Parathyroid adenoma (tissue), 2 donors: Measurements from ENCODE around the gene OSGEP.

Source experiments
- H2AFZ ChIP-seq: fragments of 300-600 bp; sonication (generic); one replicate; pipeline ENCODE4 v1.7.0; 2017; ENCODE audit warnings: antibody characterized with exemption, mild to moderate bottlenecking
- H3K27ac ChIP-seq: fragments of 300-600 bp; sonication (generic); one replicate; pipeline ENCODE4 v1.7.0; 2017
- H3K27me3 ChIP-seq: fragments of 300-600 bp; sonication (generic); one replicate; pipeline ENCODE4 v1.7.0; 2017; ENCODE audit warnings: low read length; ENCODE audit not compliant: control insufficient read depth, insufficient read depth
- H3K36me3 ChIP-seq: fragments of 300-600 bp; sonication (generic); one replicate; pipeline ENCODE4 v1.7.0; 2017; ENCODE audit warnings: low read length; ENCODE audit not compliant: control insufficient read depth, insufficient read depth
- H3K4me1 ChIP-seq: fragments of 300-600 bp; sonication (generic); one replicate; pipeline ENCODE4 v1.7.0; 2017; ENCODE audit warnings: control low read depth
- H3K4me2 ChIP-seq: fragments of 300-600 bp; sonication (generic); one replicate; pipeline ENCODE4 v1.7.0; 2017; ENCODE audit warnings: low read length
- H3K4me3 ChIP-seq: fragments of 300-600 bp; sonication (generic); one replicate; pipeline ENCODE4 v1.7.0; 2017; ENCODE audit warnings: low read depth, low read length
- H3K79me2 ChIP-seq: fragments of 300-600 bp; sonication (generic); one replicate; pipeline ENCODE4 v1.7.0; 2017; ENCODE audit warnings: control low read depth
- H3K9ac ChIP-seq: fragments of 300-600 bp; sonication (generic); one replicate; pipeline ENCODE4 v1.7.0; 2017; ENCODE audit warnings: mild to moderate bottlenecking
- H3K9me3 ChIP-seq: fragments of 300-600 bp; sonication (generic); one replicate; pipeline ENCODE4 v1.7.0; 2017; ENCODE audit warnings: low read length; ENCODE audit not compliant: control insufficient read depth
- TF ChIP-seq, protein P1 (sequence below): fragments of 300-600 bp; sonication (generic); IDR thresholded peaks from one replicate; pipeline ENCODE4 v1.7.0; 2017; ENCODE audit warnings: antibody characterized with exemption, mild to moderate bottlenecking
- donor health status: primary hyperparathyroidism.

Gene OSGEP

DNA sequence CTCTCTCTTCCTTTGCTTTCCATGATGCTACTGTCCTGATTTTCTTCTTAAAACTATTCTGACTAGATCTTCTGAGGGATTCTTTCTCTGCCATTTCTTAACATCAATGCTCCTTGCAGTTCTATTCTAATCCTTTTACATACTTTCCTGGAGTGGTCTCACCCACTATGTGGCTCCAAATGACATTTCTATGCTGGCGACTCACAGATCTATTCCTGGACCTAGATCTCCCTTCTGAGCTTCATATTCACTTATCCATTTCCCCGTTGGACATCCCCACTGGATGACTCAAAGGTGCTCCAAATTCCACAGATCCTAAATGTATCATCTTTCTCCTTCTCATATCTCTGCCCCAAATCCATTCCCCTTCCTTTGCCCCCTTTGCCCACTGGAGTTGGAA is 45.4 kb downstream of the OSGEP start:
- Histone ChIP-seq H3K9ac (no peak overlapping the region), H2AFZ (no peak overlapping the region), H3K4me3 (no peak overlapping the region), H3K36me3 (no peaks in the 10 kb centered on the region), H3K9me3 (no peaks in the 10 kb centered on the region), H3K27me3 (no peaks in the 10 kb centered on the region), H3K27ac (no peak overlapping the region), H3K4me2 (no peak overlapping the region), H3K4me1 (peaks cover 6% of the 10 kb centered on the region), H3K79me2 (no peaks in the 10 kb centered on the region)
- TF ChIP-seq, protein P1, sequence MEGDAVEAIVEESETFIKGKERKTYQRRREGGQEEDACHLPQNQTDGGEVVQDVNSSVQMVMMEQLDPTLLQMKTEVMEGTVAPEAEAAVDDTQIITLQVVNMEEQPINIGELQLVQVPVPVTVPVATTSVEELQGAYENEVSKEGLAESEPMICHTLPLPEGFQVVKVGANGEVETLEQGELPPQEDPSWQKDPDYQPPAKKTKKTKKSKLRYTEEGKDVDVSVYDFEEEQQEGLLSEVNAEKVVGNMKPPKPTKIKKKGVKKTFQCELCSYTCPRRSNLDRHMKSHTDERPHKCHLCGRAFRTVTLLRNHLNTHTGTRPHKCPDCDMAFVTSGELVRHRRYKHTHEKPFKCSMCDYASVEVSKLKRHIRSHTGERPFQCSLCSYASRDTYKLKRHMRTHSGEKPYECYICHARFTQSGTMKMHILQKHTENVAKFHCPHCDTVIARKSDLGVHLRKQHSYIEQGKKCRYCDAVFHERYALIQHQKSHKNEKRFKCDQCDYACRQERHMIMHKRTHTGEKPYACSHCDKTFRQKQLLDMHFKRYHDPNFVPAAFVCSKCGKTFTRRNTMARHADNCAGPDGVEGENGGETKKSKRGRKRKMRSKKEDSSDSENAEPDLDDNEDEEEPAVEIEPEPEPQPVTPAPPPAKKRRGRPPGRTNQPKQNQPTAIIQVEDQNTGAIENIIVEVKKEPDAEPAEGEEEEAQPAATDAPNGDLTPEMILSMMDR, result no peak

DNA sequence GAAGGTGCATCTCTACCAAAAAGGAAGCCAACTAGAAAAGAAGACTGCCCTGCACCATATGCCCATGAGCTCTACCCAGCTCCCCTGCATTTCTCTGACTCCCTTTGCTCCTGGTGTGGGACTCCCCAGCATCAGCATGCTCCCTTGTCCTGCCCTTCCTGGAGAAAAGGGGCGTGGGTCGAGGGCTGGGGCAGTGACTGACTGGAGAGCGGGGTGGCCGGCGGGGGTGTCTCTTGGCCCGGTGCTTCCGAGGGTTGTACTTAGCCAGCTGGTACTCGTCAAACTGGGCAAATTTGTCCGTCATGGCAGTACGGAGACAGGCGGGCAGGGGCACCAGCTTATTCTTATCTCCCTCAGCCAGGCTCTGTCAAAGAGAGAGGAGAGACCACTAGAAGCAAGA is 51.1 kb downstream of the OSGEP start:
- H3K9ac ChIP-seq, result no peak overlapping the region
- no peaks in the 10 kb centered on the region for H3K27me3 ChIP-seq
- H3K4me1 ChIP-seq, result no peaks in the 10 kb centered on the region
- H3K36me3 ChIP-seq, result no peaks in the 10 kb centered on the region
- H3K79me2 ChIP-seq, result no peaks in the 10 kb centered on the region
- TF ChIP-seq, protein P1, result no peak
- no peak overlapping the region for H3K4me3 ChIP-seq
- no peak overlapping the region for H2AFZ ChIP-seq
- no peaks in the 10 kb centered on the region for H3K9me3 ChIP-seq
- H3K27ac ChIP-seq, result no peak overlapping the region
- H3K4me2 ChIP-seq, result no peak overlapping the region

GRCh38 chr14:20400965-20401593 is 53.5 kb downstream of the OSGEP start:
- no peaks in the 10 kb centered on the region for H3K9me3 ChIP-seq
- no peak overlapping the region for H3K27ac ChIP-seq
- no peaks in the 10 kb centered on the region for H3K4me1 ChIP-seq
- no peak overlapping the region for H2AFZ ChIP-seq
- no peaks in the 10 kb centered on the region for H3K79me2 ChIP-seq
- TF ChIP-seq, protein P1, result no peak
- H3K4me3 ChIP-seq, result no peak overlapping the region
- no peaks in the 10 kb centered on the region for H3K27me3 ChIP-seq
- H3K4me2 ChIP-seq, result no peak overlapping the region
- H3K36me3 ChIP-seq, result no peaks in the 10 kb centered on the region
- no peak overlapping the region for H3K9ac ChIP-seq

DNA sequence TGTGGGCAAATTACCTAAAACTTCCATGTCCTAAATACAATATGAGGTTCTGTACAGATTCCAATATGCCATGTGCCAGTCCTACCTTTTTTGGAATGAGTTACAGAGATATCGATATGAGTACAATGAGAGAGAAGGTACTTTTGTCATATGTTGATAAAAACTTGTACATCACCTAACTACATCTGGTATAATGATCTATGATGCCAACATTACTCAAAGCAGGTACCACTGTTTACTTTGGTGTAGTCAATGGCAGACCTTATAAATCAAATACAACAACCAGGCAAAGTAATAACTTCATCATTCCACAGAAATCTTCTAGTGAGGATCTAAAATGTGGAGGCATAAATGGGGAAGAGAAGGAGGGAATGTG is 54.0 kb downstream of the OSGEP start:
- Histone ChIP-seq H2AFZ (no peak overlapping the region), H3K4me2 (no peak overlapping the region), H3K27ac (no peak overlapping the region), H3K9ac (no peak overlapping the region), H3K79me2 (no peaks in the 10 kb centered on the region), H3K27me3 (no peaks in the 10 kb centered on the region), H3K4me1 (no peaks in the 10 kb centered on the region), H3K9me3 (no peaks in the 10 kb centered on the region), H3K36me3 (no peaks in the 10 kb centered on the region), H3K4me3 (no peak overlapping the region)
- TF ChIP-seq, protein P1, result no peak

- H3K9me3 ChIP-seq, result no peaks in the 10 kb centered on the region
- no peaks in the 10 kb centered on the region for H3K36me3 ChIP-seq
- TF ChIP-seq, protein P1, result no peak
- H2AFZ ChIP-seq, result no peak overlapping the region
- H3K9ac ChIP-seq, result no peak overlapping the region
- H3K27ac ChIP-seq, result no peak overlapping the region
- no peaks in the 10 kb centered on the region for H3K27me3 ChIP-seq
- no peaks in the 10 kb centered on the region for H3K79me2 ChIP-seq
- no peak overlapping the region for H3K4me2 ChIP-seq
- no peaks in the 10 kb centered on the region for H3K4me1 ChIP-seq
- H3K4me3 ChIP-seq, result no peak overlapping the region
Measured at GRCh38 chr14:20397511-20397910, 57.1 kb downstream of the OSGEP start.
